Esophagus squamous epithelium (tissue), 4 donors: ENCODE results near the gene CCK.

Experiments
- POLR2A ChIP-seq, 4 donors: fragments of 450-650 bp; IDR thresholded peaks; one replicate each; pipeline ENCODE4 v1.6.1; 2017; ENCODE audit warnings: antibody characterized with exemption in 4 of 4, mild to moderate bottlenecking in 4 of 4, moderate library complexity in 3 of 4
- TF ChIP-seq, protein P1 (sequence below), 6 experiments: fragments of 450-650 bp in 4 of 6; fragments of 200-600 bp in 2 of 6; sonication (generic) in 2 of 6; IDR thresholded peaks; one replicate each; pipeline ENCODE4 v1.5.1; 2016 to 2019; ENCODE audit warnings: antibody characterized with exemption in 6 of 6, mild to moderate bottlenecking in 4 of 6, moderate library complexity in 4 of 6

DNA sequence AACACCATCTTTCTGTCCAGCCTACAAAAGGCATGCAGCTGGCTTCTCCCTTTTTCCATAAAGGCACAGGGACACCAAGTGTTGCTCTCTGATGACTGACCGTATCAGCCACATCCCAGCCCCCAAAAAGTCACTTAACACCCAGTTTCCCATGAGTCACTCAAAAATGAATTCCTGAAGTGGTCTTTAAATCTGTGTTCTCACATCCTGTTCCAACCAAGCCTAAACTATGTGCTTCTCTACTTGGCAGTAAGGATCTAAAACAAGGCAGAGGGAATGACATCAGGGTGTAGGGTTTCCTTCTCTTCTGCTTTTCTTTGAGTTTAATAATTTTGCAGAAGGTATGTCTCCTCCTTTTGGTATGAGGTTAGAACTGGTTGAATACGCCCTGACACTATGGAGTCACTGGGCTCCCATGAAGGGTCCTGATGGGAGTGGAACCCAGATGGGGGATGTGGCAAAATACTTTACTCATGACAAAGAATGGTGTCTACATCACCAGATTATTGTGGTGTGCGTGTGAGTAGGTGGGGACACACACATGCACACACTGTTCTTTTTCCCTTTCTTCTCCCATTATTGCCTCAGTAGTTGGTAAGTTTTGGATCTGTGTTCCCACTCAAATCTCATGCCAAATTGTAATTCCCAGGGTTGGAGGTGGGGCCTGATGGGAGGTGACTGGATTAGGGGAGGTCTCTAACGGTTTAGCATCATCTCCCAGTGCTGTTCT is 35.6 kb upstream of the CCK start:
- TF ChIP-seq, protein P1, sequence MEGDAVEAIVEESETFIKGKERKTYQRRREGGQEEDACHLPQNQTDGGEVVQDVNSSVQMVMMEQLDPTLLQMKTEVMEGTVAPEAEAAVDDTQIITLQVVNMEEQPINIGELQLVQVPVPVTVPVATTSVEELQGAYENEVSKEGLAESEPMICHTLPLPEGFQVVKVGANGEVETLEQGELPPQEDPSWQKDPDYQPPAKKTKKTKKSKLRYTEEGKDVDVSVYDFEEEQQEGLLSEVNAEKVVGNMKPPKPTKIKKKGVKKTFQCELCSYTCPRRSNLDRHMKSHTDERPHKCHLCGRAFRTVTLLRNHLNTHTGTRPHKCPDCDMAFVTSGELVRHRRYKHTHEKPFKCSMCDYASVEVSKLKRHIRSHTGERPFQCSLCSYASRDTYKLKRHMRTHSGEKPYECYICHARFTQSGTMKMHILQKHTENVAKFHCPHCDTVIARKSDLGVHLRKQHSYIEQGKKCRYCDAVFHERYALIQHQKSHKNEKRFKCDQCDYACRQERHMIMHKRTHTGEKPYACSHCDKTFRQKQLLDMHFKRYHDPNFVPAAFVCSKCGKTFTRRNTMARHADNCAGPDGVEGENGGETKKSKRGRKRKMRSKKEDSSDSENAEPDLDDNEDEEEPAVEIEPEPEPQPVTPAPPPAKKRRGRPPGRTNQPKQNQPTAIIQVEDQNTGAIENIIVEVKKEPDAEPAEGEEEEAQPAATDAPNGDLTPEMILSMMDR (IDR thresholded peaks at IDR 0.05), result no peak
- no peak for TF ChIP-seq POLR2A (IDR thresholded peaks at IDR 0.05)
